Esophagus muscularis mucosa (tissue), 4 donors: Measurements from ENCODE around the gene SLC39A13. TPM values are rescaled to one million over a fixed set of nuclear protein-coding genes. Genes with fewer than 3 reads are reported as not detected.

Experiments
- DNase-seq: peaks from one replicate; pipeline ENCODE4 v3.0.0-alpha.2; 2017; ENCODE audit errors: extremely low spot score
- H3K27ac ChIP-seq, 4 donors: fragments of 200-600 bp; sonication (generic); replicated peaks in 1 of 4; 1 replicate in 3 of 4; 2 replicates in 1 of 4; pipeline ENCODE4 v1.5.1; 2016 to 2019; ENCODE audit warnings: mild to moderate bottlenecking in 1 of 4
- H3K27me3 ChIP-seq, 4 donors: fragments of 200-600 bp; sonication (generic); one replicate each; pipeline versions ENCODE4 v1.5.1 to v1.6.0; 2016 to 2019
- H3K36me3 ChIP-seq, 4 donors: fragments of 200-600 bp; sonication (generic); one replicate each; pipeline ENCODE4 v1.5.1; 2016 to 2019
- H3K4me1 ChIP-seq, 4 donors: fragments of 200-600 bp; sonication (generic); one replicate each; pipeline ENCODE4 v1.5.1; 2016 to 2019
- H3K4me3 ChIP-seq, 4 donors: fragments of 200-600 bp; sonication (generic); 1 replicate in 2 of 4; 2 replicates in 2 of 4; pipeline ENCODE4 v1.5.1; 2016 to 2019; ENCODE audit warnings: mild to moderate bottlenecking in 4 of 4, moderate library complexity in 1 of 4
- H3K9me3 ChIP-seq, 4 donors: fragments of 200-600 bp; sonication (generic); 1 replicate in 3 of 4; 2 replicates in 1 of 4; pipeline ENCODE4 v1.5.1; 2016 to 2019
- EP300 ChIP-seq: sonication (generic); formaldehyde crosslinking; IDR thresholded peaks from one replicate; pipeline ENCODE4 v1.6.1; 2017; ENCODE audit warnings: antibody characterized with exemption
- POLR2A ChIP-seq: fragments of 450-650 bp; IDR thresholded peaks from one replicate; pipeline ENCODE4 v1.6.1; 2017; ENCODE audit warnings: antibody characterized with exemption, moderate library complexity, mild to moderate bottlenecking, low read depth
- POLR2AphosphoS5 ChIP-seq, 2 donors: sonication (generic); formaldehyde crosslinking; IDR thresholded peaks; one replicate each; pipeline ENCODE4 v1.6.1; 2017; ENCODE audit warnings: antibody characterized with exemption in 2 of 2
- WGBS: methylation state at CpG from one replicate; pipeline ENCODE4 v1.1.5; 2018; 5-methylcytosine and 5-hydroxymethylcytosine counted together
- intact Hi-C: fragments of 100-400 bp; cut with DNase I; formaldehyde crosslinking; loops from one replicate; pipeline ENCODE4 v1.15.1; 2023
- total RNA-seq, 4 donors: library from RNA; depleted of rRNA; stranded (reverse); fragments of >200 nt; gene quantifications; one replicate each; pipeline versions ENCODE4 v1.1.0 to v1.2.1, GENCODE V29; 2016
- TF ChIP-seq, protein P1 (sequence below), 3 experiments: fragments of 200-600 bp in 2 of 3; fragments of 450-650 bp in 1 of 3; sonication (generic) in 2 of 3; IDR thresholded peaks; one replicate each; pipeline ENCODE4 v1.5.1; 2017 to 2019; ENCODE audit warnings: antibody characterized with exemption in 3 of 3, mild to moderate bottlenecking in 2 of 3, moderate library complexity in 1 of 3

The SLC39A13 gene
- total RNA-seq, 4 donors from 2014 or later, result 91.9 to 251 (median 129) TPM

DNA sequence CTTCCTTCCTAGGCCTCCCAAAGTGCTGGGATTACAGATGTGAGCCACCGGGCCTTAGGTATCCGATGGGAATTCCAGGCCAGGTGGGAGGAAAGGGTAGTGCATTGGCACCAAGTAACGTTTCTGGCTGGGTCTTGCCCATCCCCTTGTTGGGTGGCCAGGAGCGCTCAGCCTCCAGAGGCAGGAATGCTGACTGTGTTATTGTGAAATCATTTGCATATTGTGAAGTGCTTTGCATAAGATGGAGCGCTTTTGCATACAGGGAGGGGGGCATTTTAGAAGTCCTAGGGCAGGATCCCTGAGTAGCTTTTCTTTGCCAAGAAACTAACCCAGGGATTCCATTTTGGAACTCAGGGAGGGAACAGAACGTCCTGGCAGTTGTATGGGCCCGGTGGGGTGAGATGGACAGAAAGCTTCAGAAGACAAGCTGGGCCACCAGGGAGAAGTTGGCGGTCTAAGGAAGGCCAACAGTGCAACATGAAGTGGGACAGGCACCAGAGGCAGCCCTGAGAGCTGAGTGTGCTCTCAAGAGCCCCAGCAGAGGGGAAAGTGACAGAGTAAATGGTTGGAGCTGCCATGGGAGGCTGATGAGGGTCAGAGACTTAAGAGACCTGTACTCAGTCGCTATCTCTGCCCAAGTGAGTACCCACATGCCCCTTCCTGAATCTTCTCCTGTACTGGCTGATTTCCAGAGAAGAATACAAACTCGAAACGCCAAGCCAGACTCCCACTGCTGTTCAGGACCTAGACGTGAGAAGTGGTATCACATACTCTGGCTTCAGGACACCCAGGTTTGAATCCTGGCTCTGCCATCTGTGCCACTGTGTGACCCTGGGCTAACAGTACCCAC is 1.3 kb upstream of the SLC39A13 start:
- Histone ChIP-seq H3K4me3 (peak overlapping the region; percentile 82 to 94 (median 88)), H3K27ac (peak overlapping the region; percentile 96 to 98 (median 98)), H3K27me3 (no peaks in the 10 kb centered on the region), H3K9me3 (no peaks in the 10 kb centered on the region), H3K36me3 (peaks cover 13 to 21% (median 17%) of the 10 kb centered on the region in 4 donors), H3K4me1 (peaks cover 25 to 48% (median 46%) of the 10 kb centered on the region in 4 donors)
- intact Hi-C loops, result loop anchor here (5.0 kb wide), 1 partner anchor 35 kb away; no protein-coding TSS in a partner anchor
- no peak for DNase-seq
- TF ChIP-seq EP300, result no peak
- no peak for TF ChIP-seq POLR2AphosphoS5 (IDR thresholded peaks at IDR 0.05)
- no peak for TF ChIP-seq POLR2A
- TF ChIP-seq, protein P1, sequence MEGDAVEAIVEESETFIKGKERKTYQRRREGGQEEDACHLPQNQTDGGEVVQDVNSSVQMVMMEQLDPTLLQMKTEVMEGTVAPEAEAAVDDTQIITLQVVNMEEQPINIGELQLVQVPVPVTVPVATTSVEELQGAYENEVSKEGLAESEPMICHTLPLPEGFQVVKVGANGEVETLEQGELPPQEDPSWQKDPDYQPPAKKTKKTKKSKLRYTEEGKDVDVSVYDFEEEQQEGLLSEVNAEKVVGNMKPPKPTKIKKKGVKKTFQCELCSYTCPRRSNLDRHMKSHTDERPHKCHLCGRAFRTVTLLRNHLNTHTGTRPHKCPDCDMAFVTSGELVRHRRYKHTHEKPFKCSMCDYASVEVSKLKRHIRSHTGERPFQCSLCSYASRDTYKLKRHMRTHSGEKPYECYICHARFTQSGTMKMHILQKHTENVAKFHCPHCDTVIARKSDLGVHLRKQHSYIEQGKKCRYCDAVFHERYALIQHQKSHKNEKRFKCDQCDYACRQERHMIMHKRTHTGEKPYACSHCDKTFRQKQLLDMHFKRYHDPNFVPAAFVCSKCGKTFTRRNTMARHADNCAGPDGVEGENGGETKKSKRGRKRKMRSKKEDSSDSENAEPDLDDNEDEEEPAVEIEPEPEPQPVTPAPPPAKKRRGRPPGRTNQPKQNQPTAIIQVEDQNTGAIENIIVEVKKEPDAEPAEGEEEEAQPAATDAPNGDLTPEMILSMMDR (IDR thresholded peaks at IDR 0.05), result no peak
- 53% methylated on average over 12 of the region's 12 CpGs for WGBS

- peak; percentile 6 for TF ChIP-seq POLR2A
- TF ChIP-seq POLR2AphosphoS5 (IDR thresholded peaks at IDR 0.05), result peak; percentile 56
- TF ChIP-seq, protein P1 (IDR thresholded peaks at IDR 0.05), result no peak
- Histone ChIP-seq H3K27ac (peak overlapping the region; percentile 96 to 98 (median 98)), H3K4me1 (peaks cover 31 to 62% (median 59%) of the 10 kb centered on the region in 4 donors), H3K36me3 (peaks cover 19 to 37% (median 31%) of the 10 kb centered on the region in 4 donors), H3K9me3 (no peaks in the 10 kb centered on the region), H3K27me3 (no peaks in the 10 kb centered on the region), H3K4me3 (peak overlapping the region; percentile 82 to 94 (median 88))
- intact Hi-C loops, result loop anchor here (5.0 kb wide), 1 partner anchor 37 kb away; no protein-coding TSS in a partner anchor
- WGBS, result 1% methylated on average over 14 of the region's 50 CpGs
- no peak for DNase-seq
These were observed 429 bp downstream of the SLC39A13 start for GRCh38 chr11:47408598-47409439.

GRCh38 chr11:47409440-47410369 is 1.3 kb downstream of the SLC39A13 start:
- 90% methylated on average over 4 of the region's 31 CpGs for WGBS
- H3K4me3 ChIP-seq, result peak overlapping the region; percentile 82 to 94 (median 88)
- H3K36me3 ChIP-seq, result peaks cover 24 to 46% (median 40%) of the 10 kb centered on the region in 4 donors
- peaks cover 39 to 71% (median 68%) of the 10 kb centered on the region in 4 donors for H3K4me1 ChIP-seq
- TF ChIP-seq POLR2A, result no peak
- no peak for TF ChIP-seq POLR2AphosphoS5 (IDR thresholded peaks at IDR 0.05)
- intact Hi-C loops, result loop anchor here (5.0 kb wide), 1 partner anchor 37 kb away; no protein-coding TSS in a partner anchor
- H3K27ac ChIP-seq, result peak overlapping the region; percentile 96 to 98 (median 98)
- no peaks in the 10 kb centered on the region for H3K9me3 ChIP-seq
- DNase-seq, result no peak
- H3K27me3 ChIP-seq, result no peaks in the 10 kb centered on the region

DNA sequence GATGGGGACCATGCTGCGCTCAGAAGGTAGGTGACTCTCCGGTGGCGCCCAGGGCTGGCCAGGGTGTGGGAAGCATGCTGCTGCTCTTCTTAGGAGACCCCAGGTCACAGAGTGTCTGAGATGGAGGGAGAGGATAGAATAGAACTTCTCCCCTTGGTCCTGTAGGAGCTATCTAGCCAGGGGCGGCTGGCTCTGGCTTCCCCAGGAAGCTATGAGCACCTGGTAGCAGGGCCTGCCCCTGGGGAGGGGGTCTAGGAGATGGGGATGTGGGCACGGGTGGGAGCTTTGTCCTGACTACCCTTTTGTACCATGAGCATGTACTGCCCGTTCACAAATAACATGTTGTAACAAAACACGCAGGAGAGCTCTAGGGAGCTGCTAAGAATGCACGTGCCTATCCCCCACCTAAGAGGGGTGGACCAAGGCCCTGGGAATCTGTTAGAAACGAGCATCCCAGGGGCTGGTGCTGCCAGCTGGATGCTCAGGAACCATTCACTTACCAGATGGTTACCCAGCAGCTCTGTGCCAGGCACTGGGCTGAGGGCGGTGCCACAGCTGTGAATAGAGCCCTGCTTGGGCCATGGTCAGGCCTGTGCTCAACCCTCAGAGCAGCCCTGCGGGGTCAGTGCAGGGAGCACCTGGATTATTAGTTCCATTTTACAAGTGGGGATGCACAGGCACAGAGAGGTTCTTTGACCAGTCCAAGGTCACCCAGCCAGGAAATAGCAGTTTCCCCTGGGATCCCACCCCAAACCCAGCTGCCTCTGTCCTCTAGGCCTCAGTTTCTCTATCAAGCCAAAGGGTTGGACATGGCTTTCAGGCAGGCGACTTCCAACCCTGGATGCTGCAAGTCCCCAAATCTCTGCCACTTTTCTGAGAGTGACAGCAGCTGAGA is 2.2 kb downstream of the SLC39A13 start:
- peaks cover 29 to 55% (median 48%) of the 10 kb centered on the region in 4 donors for H3K36me3 ChIP-seq
- no peaks in the 10 kb centered on the region for H3K9me3 ChIP-seq
- intact Hi-C loops, result no loop called here
- no peak for DNase-seq
- peak overlapping the region; percentile 96 to 98 (median 98) for H3K27ac ChIP-seq
- peak overlapping the region; percentile 82 to 94 (median 88) for H3K4me3 ChIP-seq
- 75% methylated on average over 8 of the region's 12 CpGs for WGBS
- TF ChIP-seq EP300 (no peak), POLR2AphosphoS5 (IDR thresholded peaks at IDR 0.05) (no peak), POLR2A (no peak)
- TF ChIP-seq, protein P1 (IDR thresholded peaks at IDR 0.05), result no peak
- H3K4me1 ChIP-seq, result peaks cover 48 to 80% (median 77%) of the 10 kb centered on the region in 4 donors
- no peaks in the 10 kb centered on the region for H3K27me3 ChIP-seq
